GM12878 (cell line): ENCODE results near the gene ZNF679. TPM values are rescaled to one million over a fixed set of nuclear protein-coding genes. Genes with fewer than 3 reads are reported as not detected.
A peak's percentile ranks its signal among the peaks of the same experiment; 100 is the strongest.
"Not testable (repeated sequence)": the region's sequence is repeated elsewhere in the genome, so short reads cannot be mapped to it uniquely, and the experiment has no call there.

Experiments
- ATAC-seq: fragments of 200-7000 bp; cut with Tn5 transposase; 3 replicates; pipeline ENCODE4 v1.9.1; 2020; ENCODE audit warnings: mild to moderate bottlenecking, moderate library complexity
- BruUV-seq: library from RNA; stranded (reverse); fragments of 400-500 nt; replicated peaks from 2 replicates; lab custom pipeline; 2021; lab: Mats Ljungman, UMichigan
- CTCF ChIA-PET: fragments of 300-600 bp; sonication (Branson Sonifier 250); formaldehyde crosslinking; extraction: SDS; loops from one replicate; lab custom pipeline; 2021; ENCODE audit warnings: inconsistent platforms; lab: Yijun Ruan, JAX
- POLR2A ChIA-PET: fragments of 350-600 bp; formaldehyde crosslinking; extraction: SDS; loops from one replicate; lab custom pipeline; 2021; ENCODE audit warnings: inconsistent platforms; lab: Charles Lee
- RAD21 ChIA-PET: fragments of 300-600 bp; sonication (Branson Sonifier 250); formaldehyde crosslinking; loops from one replicate; lab custom pipeline; 2023; ENCODE audit warnings: antibody characterized with exemption; ENCODE audit not compliant: unreplicated experiment; lab: Charles Lee
- SMC1A ChIA-PET: fragments of 300-600 bp; sonication (Branson Sonifier 250); formaldehyde crosslinking; loops from one replicate; lab custom pipeline; 2023; ENCODE audit not compliant: unreplicated experiment, uncharacterized antibody; lab: Charles Lee
- DNase-seq: peaks from one replicate; pipeline ENCODE4 v3.0.0-alpha.2; 2011; ENCODE audit warnings: low read depth, low spot score
- FAIRE-seq: peaks from 3 replicates; lab custom pipeline; 2011; peaks lifted over from hg19 to GRCh38; lab: Jason Lieb, UNC
- H2AFZ ChIP-seq: 2 replicates; pipeline ENCODE4 v1.6.0; 2011; ENCODE audit warnings: low read depth, low read length, control low read depth; ENCODE audit not compliant: control insufficient read depth
- H3K27ac ChIP-seq: 2 replicates; pipeline ENCODE4 v1.5.1; 2011; ENCODE audit warnings: control low read depth; ENCODE audit not compliant: control insufficient read depth, insufficient read depth
- H3K27me3 ChIP-seq, 2 experiments: replicated peaks in 1 of 2; 2 replicates each; pipeline versions ENCODE4 v1.6.0 to v1.6.1; 2011; ENCODE audit warnings: low read length in 1 of 2; ENCODE audit not compliant: control insufficient read depth in 2 of 2, insufficient read depth in 2 of 2
- H3K36me3 ChIP-seq, 2 experiments: 2 replicates each; pipeline ENCODE4 v1.5.1; 2011; ENCODE audit warnings: low read length in 1 of 2; ENCODE audit not compliant: control insufficient read depth in 2 of 2, insufficient read depth in 2 of 2
- H3K4me1 ChIP-seq: 2 replicates; pipeline ENCODE4 v1.6.1; 2011; ENCODE audit warnings: mild to moderate bottlenecking, low read length, moderate library complexity, mixed read lengths; ENCODE audit not compliant: control insufficient read depth, insufficient read depth
- H3K4me2 ChIP-seq: 2 replicates; pipeline ENCODE4 v1.6.0; 2011; ENCODE audit warnings: control low read depth; ENCODE audit not compliant: control insufficient read depth, insufficient read depth
- H3K4me3 ChIP-seq: fragments of 200-600 bp; sonication (generic); 2 replicates; pipeline ENCODE4 v1.5.1; 2016
- H3K79me2 ChIP-seq: 2 replicates; pipeline ENCODE4 v1.6.0; 2011; ENCODE audit warnings: low read length; ENCODE audit not compliant: control insufficient read depth, insufficient read depth
- H3K9ac ChIP-seq: 2 replicates; pipeline ENCODE4 v1.8.0; 2011; ENCODE audit warnings: low read length, control low read depth, mixed read lengths; ENCODE audit not compliant: control insufficient read depth, insufficient read depth
- H3K9me3 ChIP-seq: replicated peaks from 3 replicates; pipeline ENCODE4 v1.5.1; 2011; ENCODE audit warnings: mild to moderate bottlenecking, low read length; ENCODE audit not compliant: control insufficient read depth, insufficient read depth
- H4K20me1 ChIP-seq: 2 replicates; pipeline ENCODE4 v1.6.0; 2011; ENCODE audit not compliant: control insufficient read depth, insufficient read depth
- PKNOX1 ChIP-seq: fragments of 450-650 bp; IDR thresholded peaks from 2 replicates; pipeline ENCODE4 v1.6.1; 2016; ENCODE audit warnings: mild to moderate bottlenecking
- WGBS: methylation state at CpG from one replicate; pipeline ENCODE4 v1.1.6; 2016; ENCODE audit warnings: low lambda C conversion rate; ENCODE audit not compliant: insufficient replicate concordance, insufficient coverage; ENCODE audit errors: missing lambda C conversion rate; 5-methylcytosine and 5-hydroxymethylcytosine counted together
- in situ Hi-C: fragments of 300-500 bp; cut with MboI; formaldehyde crosslinking; loops from 9 replicates; pipeline ENCODE4 v1.14.3; 2018; ENCODE audit warnings: mixed read lengths
- intact Hi-C: fragments of 100-400 bp; cut with micrococcal nuclease; formaldehyde crosslinking; loops from one replicate; pipeline ENCODE4 v1.14.2; 2022; ENCODE audit not compliant: unreplicated experiment
- polyA plus RNA-seq, 11 experiments: library from polyadenylated mRNA; depleted of rRNA in 4 of 11; unstranded in 6 of 11; stranded (reverse) in 5 of 11; fragments of >200 nt; fragmentation: Nextera tagmentation in 4 of 11; fragmentation: Illumina TruSeq in 1 of 11; extraction: Ambion mirVana in 4 of 11; extraction: Trizol in 1 of 11; gene quantifications; 1 replicate in 1 of 11; 2 replicates in 10 of 11; pipeline versions ENCODE4 v1.2.1 to v1.2.3, GENCODE V29; 2011 to 2016; ENCODE audit warnings: inconsistent platforms in 2 of 11, missing spikeins in 2 of 11, low read depth in 1 of 11
- total RNA-seq, 4 experiments: library from RNA; depleted of rRNA in 3 of 4; stranded (reverse); fragments of >200 nt in 3 of 4; fragmentation: Illumina TruSeq in 1 of 4; extraction: Trizol in 1 of 4; gene quantifications; 2 replicates each; pipeline versions ENCODE4 v1.2.1 to v1.2.3, GENCODE V29; 2013 to 2021

The ZNF679 gene
- total and polyA plus RNA-seq, 10 of the 15 experiments (the other 5 are each of a cell fraction or from before 2014, with no cell fraction given): not detected

- not testable (repeated sequence) for H2AFZ ChIP-seq, H3K27me3 ChIP-seq, DNase-seq, H3K4me1 ChIP-seq, H3K9me3 ChIP-seq, ATAC-seq, FAIRE-seq, H3K27ac ChIP-seq, H4K20me1 ChIP-seq, BruUV-seq, H3K36me3 ChIP-seq, H3K9ac ChIP-seq
- in situ Hi-C loops (loop anchor here (10.0 kb wide), 2 partner anchors 589 to 1059 kb away; partner anchors contain the start of genes ZNF273 and ZNF92), intact Hi-C loops (loop anchor here (10.0 kb wide), 1 partner anchor 1069 kb away; no protein-coding TSS in a partner anchor)
- Histone ChIP-seq H3K79me2 (peaks cover 37% of the 10 kb centered on the region), H3K4me2 (0 out of 2 replicates have a peak overlapping the region, but pooled peaks have one; percentile 61), H3K4me3 (peak overlapping the region; percentile 96; the same call in 1 of the 2 replicates)
- WGBS: 0% methylated on average over 1 of the region's 1 CpG
- SMC1A ChIA-PET: interaction anchor here (1.1 to 2.8 kb wide), 2 partner anchors 8 to 14 kb away, joined by 3 to 19 read pairs; no protein-coding TSS in a partner anchor
- RAD21 ChIA-PET: interaction anchor here (1.5 to 2.9 kb wide), 2 partner anchors 9 to 349 kb away, joined by 3 to 15 read pairs; partner anchors contain the start of gene ZNF107
- peak; percentile 65 for TF ChIP-seq PKNOX1
- POLR2A ChIA-PET: interaction anchor here (0.8 to 1.2 kb wide), 3 partner anchors 10 to 350 kb away, joined by 3 read pairs; partner anchors contain the start of genes ZNF107 and ZNF680
- CTCF ChIA-PET: interaction anchor here (0.6 to 2.0 kb wide), 5 partner anchors 9 to 310 kb away, joined by 3 to 6 read pairs (median 4); partner anchors contain the start of gene ZNF680
Measured at GRCh38 chr7:64316031-64316742, 87.9 kb downstream of the ZNF679 start.

Other genes with a start within 250 kb of the ZNF679 start
- not detected in 2 replicates for gene ZNF722, start 229.6 kb upstream of the ZNF679 start, total RNA-seq (2014; rRNA removed)
- gene ZNF722, start 229.6 kb upstream of the ZNF679 start, total RNA-seq (2014; rRNA removed; fragmentation: Illumina TruSeq; extraction: Trizol): not detected in 2 replicates
- gene ZNF722, start 229.6 kb upstream of the ZNF679 start, total RNA-seq (2021): not detected in 2 replicates
- gene ZNF722, start 229.6 kb upstream of the ZNF679 start, polyA plus RNA-seq (2011; rRNA removed): not detected in 2 replicates
- gene ZNF722, start 229.6 kb upstream of the ZNF679 start, polyA plus RNA-seq (2014; fragmentation: Illumina TruSeq; extraction: Trizol): not detected in 2 replicates
- not detected for gene ZNF722, start 229.6 kb upstream of the ZNF679 start, polyA plus RNA-seq (2014; fragmentation: Nextera tagmentation; extraction: Ambion mirVana)
- not detected in 2 replicates for gene ZNF722, start 229.6 kb upstream of the ZNF679 start, polyA plus RNA-seq (2014; rRNA removed)
- gene ZNF722, start 229.6 kb upstream of the ZNF679 start, polyA plus RNA-seq (2016; fragmentation: Nextera tagmentation; extraction: Ambion mirVana): not detected
- gene ZNF727, start 183.0 kb upstream of the ZNF679 start, total RNA-seq (2014; rRNA removed): not detected in 2 replicates
- gene ZNF727, start 183.0 kb upstream of the ZNF679 start, total RNA-seq (2014; rRNA removed; fragmentation: Illumina TruSeq; extraction: Trizol): not detected in 2 replicates
- gene ZNF727, start 183.0 kb upstream of the ZNF679 start, total RNA-seq (2021): not detected in 2 replicates
- not detected in 2 replicates for gene ZNF727, start 183.0 kb upstream of the ZNF679 start, polyA plus RNA-seq (2011; rRNA removed)
- not detected in 2 replicates for gene ZNF727, start 183.0 kb upstream of the ZNF679 start, polyA plus RNA-seq (2014; fragmentation: Illumina TruSeq; extraction: Trizol)
- not detected for gene ZNF727, start 183.0 kb upstream of the ZNF679 start, polyA plus RNA-seq (2014; fragmentation: Nextera tagmentation; extraction: Ambion mirVana)
- not detected in 2 replicates for gene ZNF727, start 183.0 kb upstream of the ZNF679 start, polyA plus RNA-seq (2014; rRNA removed)
- gene ZNF727, start 183.0 kb upstream of the ZNF679 start, polyA plus RNA-seq (2016; fragmentation: Nextera tagmentation; extraction: Ambion mirVana): not detected
- not detected in 2 replicates for gene ZNF735, start 21.3 kb upstream of the ZNF679 start, total RNA-seq (2014; rRNA removed)
- not detected in 2 replicates for gene ZNF735, start 21.3 kb upstream of the ZNF679 start, total RNA-seq (2014; rRNA removed; fragmentation: Illumina TruSeq; extraction: Trizol)
- not detected in 2 replicates for gene ZNF735, start 21.3 kb upstream of the ZNF679 start, total RNA-seq (2021)
- gene ZNF735, start 21.3 kb upstream of the ZNF679 start, polyA plus RNA-seq (2011; rRNA removed): not detected in 2 replicates
- gene ZNF735, start 21.3 kb upstream of the ZNF679 start, polyA plus RNA-seq (2014; fragmentation: Illumina TruSeq; extraction: Trizol): not detected in 2 replicates
- gene ZNF735, start 21.3 kb upstream of the ZNF679 start, polyA plus RNA-seq (2014; fragmentation: Nextera tagmentation; extraction: Ambion mirVana): not detected
- not detected in 2 replicates for gene ZNF735, start 21.3 kb upstream of the ZNF679 start, polyA plus RNA-seq (2014; rRNA removed)
- gene ZNF735, start 21.3 kb upstream of the ZNF679 start, polyA plus RNA-seq (2016; fragmentation: Nextera tagmentation; extraction: Ambion mirVana): not detected
- 12.5 and 12.6 TPM in 2 replicates for gene ZNF736, start 85.5 kb downstream of the ZNF679 start, total RNA-seq (2014; rRNA removed)
- gene ZNF736, start 85.5 kb downstream of the ZNF679 start, total RNA-seq (2014; rRNA removed; fragmentation: Illumina TruSeq; extraction: Trizol): 22.5 and 23.5 TPM in 2 replicates
- gene ZNF736, start 85.5 kb downstream of the ZNF679 start, total RNA-seq (2021): 20.5 and 21.4 TPM in 2 replicates
- gene ZNF736, start 85.5 kb downstream of the ZNF679 start, polyA plus RNA-seq (2011; rRNA removed): 13.9 and 19.0 TPM in 2 replicates
- gene ZNF736, start 85.5 kb downstream of the ZNF679 start, polyA plus RNA-seq (2014; fragmentation: Illumina TruSeq; extraction: Trizol): 9.2 and 10.6 TPM in 2 replicates
- 1 to 10 TPM; 1.9 to 3.7 TPM for gene ZNF736, start 85.5 kb downstream of the ZNF679 start, polyA plus RNA-seq (2014; fragmentation: Nextera tagmentation; extraction: Ambion mirVana)
- 7.7 and 9.1 TPM in 2 replicates for gene ZNF736, start 85.5 kb downstream of the ZNF679 start, polyA plus RNA-seq (2014; rRNA removed)
- gene ZNF736, start 85.5 kb downstream of the ZNF679 start, polyA plus RNA-seq (2016; fragmentation: Nextera tagmentation; extraction: Ambion mirVana): 1 to 10 TPM; 8.7 to 9.1 TPM